ENCODE results near the gene BMPER. TPM values are rescaled to one million over a fixed set of nuclear protein-coding genes. Genes with fewer than 3 reads are reported as not detected.
A peak's percentile ranks its signal among the peaks of the same experiment; 100 is the strongest.

Gene BMPER
- total RNA-seq, 1 donor from 2014 or later: 0.56 TPM

DNA sequence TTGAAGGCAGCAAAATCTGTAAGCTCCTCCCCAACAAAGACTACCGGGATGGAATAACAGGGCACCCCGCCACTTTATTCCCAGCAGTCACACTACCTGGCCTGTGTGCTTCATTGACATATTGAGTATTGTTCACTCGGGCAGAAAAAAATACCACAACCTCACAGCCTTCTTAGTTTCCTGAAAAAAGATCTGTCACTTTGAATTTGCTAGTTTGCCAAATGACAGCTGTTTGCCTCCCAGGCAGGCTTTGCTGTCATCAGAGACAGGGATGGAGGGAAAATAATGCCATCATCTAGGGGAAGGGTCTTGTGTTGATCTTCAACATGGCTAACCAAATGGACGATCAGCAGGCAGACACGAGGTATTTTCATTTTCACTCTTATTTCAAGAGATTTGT, 26.9 kb downstream of the BMPER start:
- Mint-ChIP-seq H3K27ac (ENCODE audit: unreplicated experiment) (no peak overlapping the region), H3K4me1 (ENCODE audit: unreplicated experiment) (peaks cover 17% of the 10 kb centered on the region), H3K4me3 (ENCODE audit: unreplicated experiment) (no peak overlapping the region), H3K27me3 (ENCODE audit: unreplicated experiment) (no peaks in the 10 kb centered on the region), H3K9me3 (ENCODE audit: unreplicated experiment) (no peaks in the 10 kb centered on the region), H3K36me3 (ENCODE audit: unreplicated experiment) (no peaks in the 10 kb centered on the region)
- no peak for DNase-seq (ENCODE audit: extremely low spot score, unreplicated experiment)
- TF ChIP-seq, protein P1, sequence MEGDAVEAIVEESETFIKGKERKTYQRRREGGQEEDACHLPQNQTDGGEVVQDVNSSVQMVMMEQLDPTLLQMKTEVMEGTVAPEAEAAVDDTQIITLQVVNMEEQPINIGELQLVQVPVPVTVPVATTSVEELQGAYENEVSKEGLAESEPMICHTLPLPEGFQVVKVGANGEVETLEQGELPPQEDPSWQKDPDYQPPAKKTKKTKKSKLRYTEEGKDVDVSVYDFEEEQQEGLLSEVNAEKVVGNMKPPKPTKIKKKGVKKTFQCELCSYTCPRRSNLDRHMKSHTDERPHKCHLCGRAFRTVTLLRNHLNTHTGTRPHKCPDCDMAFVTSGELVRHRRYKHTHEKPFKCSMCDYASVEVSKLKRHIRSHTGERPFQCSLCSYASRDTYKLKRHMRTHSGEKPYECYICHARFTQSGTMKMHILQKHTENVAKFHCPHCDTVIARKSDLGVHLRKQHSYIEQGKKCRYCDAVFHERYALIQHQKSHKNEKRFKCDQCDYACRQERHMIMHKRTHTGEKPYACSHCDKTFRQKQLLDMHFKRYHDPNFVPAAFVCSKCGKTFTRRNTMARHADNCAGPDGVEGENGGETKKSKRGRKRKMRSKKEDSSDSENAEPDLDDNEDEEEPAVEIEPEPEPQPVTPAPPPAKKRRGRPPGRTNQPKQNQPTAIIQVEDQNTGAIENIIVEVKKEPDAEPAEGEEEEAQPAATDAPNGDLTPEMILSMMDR (IDR thresholded peaks at IDR 0.05): no peak

DNA sequence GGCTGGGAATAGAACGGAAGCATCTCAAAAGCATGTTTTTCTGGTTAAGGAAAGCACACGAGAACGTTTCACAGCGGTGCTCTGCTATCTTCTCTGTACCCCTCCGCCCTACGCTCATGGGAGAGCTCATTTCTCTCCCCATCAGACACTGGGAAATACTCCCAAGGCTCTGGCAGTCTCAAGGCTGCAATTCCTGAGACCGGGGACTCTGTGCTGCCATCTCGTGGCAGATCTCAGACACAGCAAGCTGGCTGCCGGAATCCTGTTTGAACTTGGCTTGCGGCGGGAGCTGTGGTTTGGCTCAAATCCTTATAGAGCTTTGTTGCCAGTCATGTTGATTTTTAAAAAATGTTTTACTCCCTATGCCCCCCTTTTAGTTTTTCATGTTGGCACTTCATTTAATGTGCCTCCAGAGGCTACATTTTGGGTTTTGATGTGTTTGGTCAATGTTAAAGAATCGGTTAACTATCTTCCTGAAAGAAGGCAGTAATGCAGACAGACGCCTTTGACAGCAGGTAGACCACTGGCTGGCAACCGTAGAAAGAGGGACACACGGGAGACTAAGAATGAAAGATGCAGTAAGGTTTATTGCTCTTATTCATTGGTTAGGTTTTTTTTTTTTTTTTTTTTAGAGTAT, 27.6 kb downstream of the BMPER start:
- H3K27me3 Mint-ChIP-seq (ENCODE audit: unreplicated experiment): no peaks in the 10 kb centered on the region
- no peak overlapping the region for H3K27ac Mint-ChIP-seq (ENCODE audit: unreplicated experiment)
- no peak overlapping the region for H3K4me3 Mint-ChIP-seq (ENCODE audit: unreplicated experiment)
- DNase-seq (ENCODE audit: extremely low spot score, unreplicated experiment): peak; percentile 91
- TF ChIP-seq, protein P1 (IDR thresholded peaks at IDR 0.05): peak; percentile 95
- no peaks in the 10 kb centered on the region for H3K36me3 Mint-ChIP-seq (ENCODE audit: unreplicated experiment)
- H3K9me3 Mint-ChIP-seq (ENCODE audit: unreplicated experiment): no peaks in the 10 kb centered on the region
- peaks cover 17% of the 10 kb centered on the region for H3K4me1 Mint-ChIP-seq (ENCODE audit: unreplicated experiment)

DNA sequence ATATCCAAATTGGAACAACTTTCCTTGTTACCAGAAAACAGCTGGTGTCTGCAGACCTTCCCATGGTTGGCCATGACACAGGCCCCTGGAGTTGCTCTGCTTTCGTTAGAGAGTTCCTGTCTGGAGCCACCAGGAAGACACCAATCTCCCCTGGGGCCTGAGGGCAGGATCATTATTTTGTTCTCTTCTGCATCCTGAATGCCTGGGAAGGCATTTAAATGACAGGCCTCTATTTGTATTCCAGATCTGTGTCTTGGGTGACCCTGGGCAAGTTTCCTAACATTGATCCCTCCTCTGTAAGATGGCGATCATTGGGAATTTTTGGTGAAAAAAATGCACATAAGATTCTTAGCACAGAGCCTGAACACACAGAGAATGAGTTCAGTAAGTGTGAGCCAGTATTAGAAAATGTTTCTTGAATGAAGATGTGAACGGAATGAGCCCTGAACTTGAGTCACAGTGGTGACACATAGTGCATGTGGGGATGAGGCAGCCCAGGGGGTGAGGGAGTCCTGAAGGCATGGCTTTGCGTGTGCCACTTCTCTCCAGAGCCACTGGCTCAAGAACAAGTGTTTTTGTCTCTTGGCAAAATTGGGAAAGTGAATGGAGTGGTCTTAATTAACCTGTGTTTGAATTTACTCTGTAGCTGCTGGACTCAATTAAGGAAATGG, 28.4 kb downstream of the BMPER start:
- TF ChIP-seq, protein P1 (IDR thresholded peaks at IDR 0.05): no peak
- H3K9me3 Mint-ChIP-seq (ENCODE audit: unreplicated experiment): no peaks in the 10 kb centered on the region
- DNase-seq (ENCODE audit: extremely low spot score, unreplicated experiment): no peak
- peaks cover 17% of the 10 kb centered on the region for H3K4me1 Mint-ChIP-seq (ENCODE audit: unreplicated experiment)
- no peaks in the 10 kb centered on the region for H3K27me3 Mint-ChIP-seq (ENCODE audit: unreplicated experiment)
- no peak overlapping the region for H3K4me3 Mint-ChIP-seq (ENCODE audit: unreplicated experiment)
- H3K27ac Mint-ChIP-seq (ENCODE audit: unreplicated experiment): no peak overlapping the region
- no peaks in the 10 kb centered on the region for H3K36me3 Mint-ChIP-seq (ENCODE audit: unreplicated experiment)

DNA sequence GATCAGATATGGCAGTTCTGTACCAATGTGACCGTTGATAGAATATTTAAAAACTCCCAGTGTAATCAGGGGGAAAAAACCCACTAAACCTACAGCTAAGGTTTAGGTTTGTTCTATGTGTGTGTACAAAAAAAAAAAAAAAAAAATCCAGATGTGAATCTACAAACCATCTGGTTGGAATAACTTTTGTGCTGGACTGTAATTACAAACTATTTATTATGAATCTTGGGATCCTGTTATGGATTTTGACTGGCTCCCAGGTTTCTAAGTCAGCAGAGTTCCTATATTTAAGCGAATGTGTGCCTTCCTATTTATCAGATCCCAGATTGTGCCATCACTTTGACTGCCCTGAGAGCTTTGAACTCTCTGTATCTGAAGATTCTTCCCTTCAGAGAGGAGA, 29.1 kb downstream of the BMPER start:
- H3K27me3 Mint-ChIP-seq (ENCODE audit: unreplicated experiment): no peaks in the 10 kb centered on the region
- H3K4me1 Mint-ChIP-seq (ENCODE audit: unreplicated experiment): peaks cover 17% of the 10 kb centered on the region
- no peaks in the 10 kb centered on the region for H3K9me3 Mint-ChIP-seq (ENCODE audit: unreplicated experiment)
- TF ChIP-seq, protein P1 (IDR thresholded peaks at IDR 0.05): no peak
- no peaks in the 10 kb centered on the region for H3K36me3 Mint-ChIP-seq (ENCODE audit: unreplicated experiment)
- H3K4me3 Mint-ChIP-seq (ENCODE audit: unreplicated experiment): no peak overlapping the region
- DNase-seq (ENCODE audit: extremely low spot score, unreplicated experiment): no peak
- H3K27ac Mint-ChIP-seq (ENCODE audit: unreplicated experiment): no peak overlapping the region

DNA sequence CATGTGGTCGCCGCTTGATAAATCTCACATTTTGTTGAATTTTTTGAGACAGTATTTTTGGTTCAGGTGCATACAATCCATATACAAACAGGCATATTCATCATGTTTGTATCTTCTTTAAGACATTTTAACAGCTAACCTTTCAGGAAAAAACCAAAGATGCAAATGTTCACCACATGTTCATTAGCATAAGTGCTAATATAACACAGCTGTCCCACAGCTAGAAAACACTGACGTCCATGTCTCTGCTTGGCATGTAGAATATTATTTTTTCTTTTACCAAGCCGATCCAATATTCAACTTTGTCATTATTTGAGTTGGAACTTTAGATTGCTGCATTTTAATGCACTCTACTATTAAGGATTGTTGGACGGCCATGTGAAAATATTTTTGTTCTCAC, 31.2 kb downstream of the BMPER start:
- H3K36me3 Mint-ChIP-seq (ENCODE audit: unreplicated experiment): no peaks in the 10 kb centered on the region
- no peaks in the 10 kb centered on the region for H3K27me3 Mint-ChIP-seq (ENCODE audit: unreplicated experiment)
- DNase-seq (ENCODE audit: extremely low spot score, unreplicated experiment): no peak
- no peak overlapping the region for H3K27ac Mint-ChIP-seq (ENCODE audit: unreplicated experiment)
- H3K4me3 Mint-ChIP-seq (ENCODE audit: unreplicated experiment): no peak overlapping the region
- H3K4me1 Mint-ChIP-seq (ENCODE audit: unreplicated experiment): peaks cover 17% of the 10 kb centered on the region
- TF ChIP-seq, protein P1 (IDR thresholded peaks at IDR 0.05): no peak
- H3K9me3 Mint-ChIP-seq (ENCODE audit: unreplicated experiment): no peaks in the 10 kb centered on the region
